ENCODE results near the gene DNAJA3. TPM values are rescaled to one million over a fixed set of nuclear protein-coding genes. Genes with fewer than 3 reads are reported as not detected.

Gene DNAJA3
- total and polyA plus RNA-seq, 2 of the 4 experiments (the other 2 are of a cell fraction), result 38.0 to 40.2 TPM

GRCh38 chr16:4433228-4433627 lies 7.6 kb downstream of the DNAJA3 start:
- H3K14ac ChIP-seq (replicated peaks; ENCODE audit: low read depth, low read length), result no peak overlapping the region
- peaks cover 31 to 46% of the 10 kb centered on the region in 2 experiments for H3K79me1 ChIP-seq (ENCODE audit: low read depth in 1 of 2, low read length in 2 of 2)
- no peak overlapping the region for H2BK120ac ChIP-seq (ENCODE audit: low read depth, low read length)
- WGBS, 2 experiments (ENCODE audit: extremely low coverage in 2 of 2, insufficient read length in 1 of 2), result 83% methylated on average over 1 of the region's 4 CpGs; no CpG with 5 or more reads in 1 of the 2 experiments
- H3K9ac ChIP-seq (ENCODE audit: low read depth, low read length), result no peak overlapping the region
- H4K5ac ChIP-seq (ENCODE audit: low read depth, low read length), result no peak overlapping the region
- H2BK20ac ChIP-seq (ENCODE audit: low read depth, low read length), result no peak overlapping the region
- no peak overlapping the region for H3K4ac ChIP-seq (ENCODE audit: low read depth, low read length)
- dilution Hi-C loops (cut with HindIII; ENCODE audit: low sequenced_read_pairs, unreplicated experiment) (no loop called here), intact Hi-C loops (cut with micrococcal nuclease) (no loop called here), in situ Hi-C loops (cut with MboI; ENCODE audit: low sequenced_read_pairs) (no loop called here)
- no peak overlapping the region for H2BK15ac ChIP-seq (ENCODE audit: low read depth, low read length)
- no peak for ATAC-seq (ENCODE audit: low read depth)
- H3K18ac ChIP-seq (ENCODE audit: low read depth, low read length), result no peak overlapping the region
- no peak overlapping the region for H3K4me3 ChIP-seq (ENCODE audit: insufficient read depth, low read depth, low read length)
- peaks cover 9% of the 10 kb centered on the region for H4K20me1 ChIP-seq (ENCODE audit: insufficient read depth, low read length)
- no peak overlapping the region for H3K23ac ChIP-seq (ENCODE audit: low read depth, low read length)
- H2BK5ac ChIP-seq (ENCODE audit: low read depth, low read length, poor library complexity, severe bottlenecking), result no peak overlapping the region
- H2AFZ ChIP-seq (replicated peaks; ENCODE audit: low read length, poor library complexity), result no peak overlapping the region
- H3K9me3 ChIP-seq (ENCODE audit: control insufficient read depth, insufficient read depth, low read length), result no peaks in the 10 kb centered on the region
- ChIA-PET CTCF (no interaction called here), POLR2A (ENCODE audit: unreplicated experiment) (no interaction called here)
- TF ChIP-seq NFE2L2 (IDR thresholded peaks at IDR 0.05; ENCODE audit: low read depth, low read length) (no peak), BHLHE40 (IDR thresholded peaks at IDR 0.05; ENCODE audit: low read depth, low read length) (no peak), ELK1 (IDR thresholded peaks at IDR 0.05; ENCODE audit: borderline replicate concordance, low read depth, low read length) (no peak), FOS (IDR thresholded peaks at IDR 0.05; ENCODE audit: low read depth, low read length) (no peak), MAZ (IDR thresholded peaks at IDR 0.05; ENCODE audit: borderline replicate concordance, low read depth, low read length) (no peak), POLR2A (IDR thresholded peaks at IDR 0.05; ENCODE audit: low read depth, low read length) (no peak), CTCF (conservative IDR thresholded peaks at IDR 0.05; ENCODE audit: low read depth, low read length) (no peak), MAFK (IDR thresholded peaks at IDR 0.05; ENCODE audit: low read depth, low read length) (no peak), CEBPB (IDR thresholded peaks at IDR 0.05; ENCODE audit: low read depth, low read length) (no peak), USF2 (IDR thresholded peaks at IDR 0.05; ENCODE audit: low read depth, low read length) (no peak), CHD1 (IDR thresholded peaks at IDR 0.05; ENCODE audit: low read depth, low read length) (no peak), RFX5 (IDR thresholded peaks at IDR 0.05; ENCODE audit: low read depth, low read length) (no peak), SMC3 (IDR thresholded peaks at IDR 0.05; ENCODE audit: low read depth, low read length) (no peak), RCOR1 (IDR thresholded peaks at IDR 0.05; ENCODE audit: insufficient replicate concordance, low read length) (no peak), MXI1 (IDR thresholded peaks at IDR 0.05; ENCODE audit: borderline replicate concordance, low read depth, low read length) (no peak), RAD21 (IDR thresholded peaks at IDR 0.05; ENCODE audit: low read length) (no peak)
- 0 out of 2 replicates have a peak, but pooled peaks cover 2% of the 10 kb centered on the region for H3K9me1 ChIP-seq (ENCODE audit: insufficient read depth, low read length)
- no peak overlapping the region for H4K91ac ChIP-seq (ENCODE audit: insufficient read depth, low read depth, low read length)
- H3K4me1 ChIP-seq (ENCODE audit: control insufficient read depth, insufficient read depth, low read length), result peaks cover 5% of the 10 kb centered on the region
- no TSS peak for BruUV-seq (replicated peaks)
- H2AK5ac ChIP-seq (ENCODE audit: low read depth, low read length), result no peak overlapping the region
- peaks cover 25% of the 10 kb centered on the region for H3K36me3 ChIP-seq (ENCODE audit: control insufficient read depth, insufficient read depth, low read length)
- H3K27ac ChIP-seq (ENCODE audit: insufficient read depth, low read length), result no peak overlapping the region
- H2AK9ac ChIP-seq (replicated peaks; ENCODE audit: low read depth, low read length, poor library complexity), result no peak overlapping the region
- no peak overlapping the region for H4K8ac ChIP-seq (ENCODE audit: low read depth in 2 of 2, low read length in 2 of 2)
- H3K56ac ChIP-seq (ENCODE audit: extremely low read depth, insufficient read depth, low read length), result no peak overlapping the region
- no peaks in the 10 kb centered on the region for H3K27me3 ChIP-seq (ENCODE audit: control insufficient read depth, insufficient read depth, low read length)
- DNase-seq, result no peak
- H3K4me2 ChIP-seq (ENCODE audit: low read depth, low read length), result no peak overlapping the region
